Thymus (tissue), 14 donors: ENCODE data around the gene CXorf51A. TPM values are rescaled to one million over a fixed set of nuclear protein-coding genes. Genes with fewer than 3 reads are reported as not detected.
"Not testable (repeated sequence)": the region's sequence is repeated elsewhere in the genome, so short reads cannot be mapped to it uniquely, and the experiment has no call there.

ENCODE experiments used
- DNase-seq, 9 donors: peaks; one replicate each; pipeline ENCODE4 v3.0.0-alpha.2; 2013; ENCODE audit warnings: low spot score in 9 of 9, low read depth in 6 of 9, missing footprints in 1 of 9
- H3K27ac ChIP-seq, 2 donors: one replicate each; pipeline ENCODE4 v1.5.1; 2013; ENCODE audit warnings: control low read depth in 1 of 2, low read depth in 1 of 2, low read length in 1 of 2, mild to moderate bottlenecking in 1 of 2, moderate library complexity in 1 of 2
- H3K27me3 ChIP-seq, 2 donors: one replicate each; pipeline ENCODE4 v1.5.1; 2013; ENCODE audit warnings: low read length in 1 of 2; ENCODE audit not compliant: control insufficient read depth in 2 of 2, insufficient read depth in 1 of 2
- H3K36me3 ChIP-seq, 2 donors: one replicate each; pipeline ENCODE4 v1.5.1; 2013; ENCODE audit warnings: low read length in 1 of 2, mild to moderate bottlenecking in 1 of 2, moderate library complexity in 1 of 2; ENCODE audit not compliant: control insufficient read depth in 2 of 2, insufficient read depth in 2 of 2
- H3K4me1 ChIP-seq, 2 donors: one replicate each; pipeline ENCODE4 v1.5.1; 2013; ENCODE audit warnings: low read length in 2 of 2; ENCODE audit not compliant: control insufficient read depth in 2 of 2, insufficient read depth in 2 of 2
- H3K4me3 ChIP-seq, 2 donors: one replicate each; pipeline ENCODE4 v1.5.1; 2013; ENCODE audit warnings: low read length in 2 of 2, control low read depth in 1 of 2, mild to moderate bottlenecking in 1 of 2
- H3K9me3 ChIP-seq, 2 donors: one replicate each; pipeline ENCODE4 v1.5.1; 2013; ENCODE audit warnings: low read length in 1 of 2, mild to moderate bottlenecking in 1 of 2; ENCODE audit not compliant: control insufficient read depth in 2 of 2, insufficient read depth in 1 of 2
- WGBS: extraction: QIAGEN DNeasy Blood & Tissue Kit; methylation state at CpG from one replicate; pipeline ENCODE4 v1.1.7; 2013; 5-methylcytosine and 5-hydroxymethylcytosine counted together
- long read RNA-seq, 10 donors: transcript quantifications; one replicate each; lab custom pipeline, GENCODE V29; 2026
- polyA plus RNA-seq: library from polyadenylated mRNA; stranded (reverse); fragments of 200-250 nt; gene quantifications from one replicate; pipeline ENCODE4 v1.2.3, GENCODE V29; 2013
- total RNA-seq: library from RNA; stranded (reverse); fragments of 120-200 nt; gene quantifications from one replicate; pipeline ENCODE4 v1.2.4, GENCODE V29; 2013
- donor health status: healthy.

CXorf51A gene
- total RNA-seq (not detected), polyA plus RNA-seq (0.55 TPM)
- long read RNA-seq, donor 1: 0 reads
- long read RNA-seq, donor 2: 0 reads
- long read RNA-seq, donor 3: 0 reads
- long read RNA-seq, donor 4: 0 reads
- long read RNA-seq, donor 5: 0 reads
- long read RNA-seq, donor 6: 0 reads
- long read RNA-seq, donor 7: 0 reads
- long read RNA-seq, donor 8: 0 reads
- long read RNA-seq, donor 9: 0 reads
- long read RNA-seq, donor 10: 0 reads

GRCh38 chrX:146814644-146815043 lies at the start of gene CXorf51A:
TSS of gene CXorf51A (minus strand) at chrX:146814744. CDS start at chrX:146814723, 21 bp downstream.
- no CpG with 5 or more reads among the region's 3 CpGs for WGBS
- H3K36me3 ChIP-seq, H3K27ac ChIP-seq, H3K4me1 ChIP-seq, H3K4me3 ChIP-seq, H3K9me3 ChIP-seq, DNase-seq, H3K27me3 ChIP-seq: not testable (repeated sequence)

DNA sequence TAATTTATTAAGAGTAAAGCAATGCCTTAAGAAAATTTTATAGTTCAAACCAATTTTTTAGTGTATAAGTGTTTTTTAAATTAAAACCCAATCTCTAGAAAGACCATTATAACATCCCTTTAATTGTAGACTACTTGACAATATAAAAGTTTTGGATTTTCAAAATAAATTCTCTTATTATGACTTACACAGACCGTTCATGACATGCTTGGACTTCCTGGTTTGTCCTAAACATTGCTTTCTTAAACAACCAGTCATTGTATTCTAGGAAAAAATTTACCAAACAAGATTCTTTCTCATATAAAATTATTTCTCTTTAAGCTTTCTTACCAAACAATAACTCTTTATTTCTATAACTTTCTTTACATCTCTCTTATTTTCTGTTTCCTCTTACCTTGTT lies 49.0 kb upstream of the CXorf51A start:
- 50% methylated on average over 1 of the region's 1 CpG for WGBS
- H3K9me3 ChIP-seq: no peaks in the 10 kb centered on the region
- H3K4me3 ChIP-seq: no peak overlapping the region
- no peak for DNase-seq
- no peaks in the 10 kb centered on the region for H3K4me1 ChIP-seq
- no peaks in the 10 kb centered on the region for H3K27me3 ChIP-seq
- no peaks in the 10 kb centered on the region for H3K36me3 ChIP-seq
- H3K27ac ChIP-seq: no peak overlapping the region

DNA sequence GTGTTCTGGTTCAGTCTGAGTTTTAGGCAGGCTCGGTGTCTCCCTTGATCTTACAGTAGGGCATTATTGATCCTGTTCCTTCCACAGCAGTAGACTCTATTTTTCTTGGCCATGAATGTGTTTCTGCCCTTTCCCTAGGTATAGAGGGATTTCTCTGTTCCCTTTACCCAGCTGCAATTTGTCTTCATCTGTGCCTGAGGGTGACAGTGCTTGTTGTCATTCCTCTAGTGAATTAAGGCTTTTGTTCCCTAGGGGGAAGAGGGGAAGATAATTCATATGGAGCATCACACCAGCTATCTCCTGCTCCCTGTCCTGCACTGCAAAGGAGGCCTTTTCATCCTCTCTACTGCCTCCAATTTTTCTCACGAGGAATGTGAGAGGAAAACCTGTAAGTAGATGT lies 39.7 kb upstream of the CXorf51A start:
- no peaks in the 10 kb centered on the region for H3K9me3 ChIP-seq
- no peak for DNase-seq
- H3K4me3 ChIP-seq: no peak overlapping the region
- H3K36me3 ChIP-seq: no peaks in the 10 kb centered on the region
- no peak overlapping the region for H3K27ac ChIP-seq
- no peaks in the 10 kb centered on the region for H3K4me1 ChIP-seq
- no peaks in the 10 kb centered on the region for H3K27me3 ChIP-seq
- 82% methylated on average over 2 of the region's 2 CpGs for WGBS

- WGBS: 92% methylated on average over 4 of the region's 4 CpGs
- H3K36me3 ChIP-seq: no peaks in the 10 kb centered on the region
- no peak for DNase-seq
- no peak overlapping the region for H3K4me3 ChIP-seq
- no peaks in the 10 kb centered on the region for H3K27me3 ChIP-seq
- no peaks in the 10 kb centered on the region for H3K4me1 ChIP-seq
- H3K27ac ChIP-seq: no peak overlapping the region
- peaks cover 0 to 5% of the 10 kb centered on the region in 2 donors for H3K9me3 ChIP-seq
Measured at GRCh38 chrX:146831994-146832393, 17.4 kb upstream of the CXorf51A start.

- not testable (repeated sequence) for H3K27me3 ChIP-seq, H3K36me3 ChIP-seq, DNase-seq, H3K9me3 ChIP-seq, H3K4me1 ChIP-seq, H3K4me3 ChIP-seq, H3K27ac ChIP-seq
- WGBS: no CpG with 5 or more reads among the region's 3 CpGs
Measured at GRCh38 chrX:146809471-146809870, 5.1 kb downstream of the CXorf51A start, which contains the start of gene CXorf51B. TSS of gene CXorf51B (plus strand) at chrX:146809771. CDS start at chrX:146809792, 21 bp downstream.

Other genes with a start within 250 kb of the CXorf51A start
- 0.14 TPM for gene CXorf51B, start 5.0 kb downstream of the CXorf51A start, total RNA-seq
- not detected for gene CXorf51B, start 5.0 kb downstream of the CXorf51A start, polyA plus RNA-seq